Measurements from ENCODE around the gene KCNE3.
A peak's percentile ranks its signal among the peaks of the same experiment; 100 is the strongest.

Gene KCNE3

DNA sequence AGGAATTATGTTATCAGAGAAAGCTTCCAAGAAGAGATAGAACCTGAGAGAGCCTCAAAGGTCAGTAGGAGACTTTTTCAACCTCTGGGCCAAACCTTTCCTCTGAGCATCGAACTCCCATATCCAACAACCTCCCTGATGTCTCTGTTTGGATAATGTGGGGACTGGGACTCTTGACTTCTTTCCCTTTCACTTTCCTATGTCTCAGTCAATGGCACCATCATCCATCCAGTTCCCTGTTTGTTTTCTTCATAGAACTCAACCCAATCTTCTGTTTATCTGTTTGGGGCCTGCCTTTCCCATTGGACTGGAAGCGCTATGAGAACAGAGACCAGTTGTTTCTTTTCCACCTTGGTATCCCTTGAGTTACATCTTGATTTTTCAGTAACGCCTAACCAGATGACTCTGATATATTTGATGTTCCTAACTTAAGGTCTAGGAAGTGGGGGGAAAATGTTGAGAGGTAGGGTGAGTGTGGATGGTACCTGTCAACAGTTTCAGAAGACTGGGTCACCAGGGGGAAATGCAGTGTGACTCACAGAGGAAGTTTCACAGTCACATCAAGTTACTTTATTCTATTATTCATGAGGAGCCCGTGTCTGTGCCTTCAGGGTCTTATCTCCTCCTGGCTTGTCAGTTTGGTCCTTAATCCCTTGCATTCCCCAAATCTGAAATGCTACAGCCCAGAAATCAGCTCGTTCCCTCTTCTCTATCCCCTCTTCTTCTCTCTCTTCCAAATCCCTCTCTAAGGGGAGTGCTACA is 4.5 kb upstream of the KCNE3 start:
- DNase-seq (ENCODE audit: low spot score): no peak

GRCh38 chr11:74471037-74471436 is 3.7 kb upstream of the KCNE3 start:
- no peak for DNase-seq (ENCODE audit: low spot score)

GRCh38 chr11:74470526-74470925 is 3.2 kb upstream of the KCNE3 start:
- no peak for DNase-seq (ENCODE audit: low spot score)

DNA sequence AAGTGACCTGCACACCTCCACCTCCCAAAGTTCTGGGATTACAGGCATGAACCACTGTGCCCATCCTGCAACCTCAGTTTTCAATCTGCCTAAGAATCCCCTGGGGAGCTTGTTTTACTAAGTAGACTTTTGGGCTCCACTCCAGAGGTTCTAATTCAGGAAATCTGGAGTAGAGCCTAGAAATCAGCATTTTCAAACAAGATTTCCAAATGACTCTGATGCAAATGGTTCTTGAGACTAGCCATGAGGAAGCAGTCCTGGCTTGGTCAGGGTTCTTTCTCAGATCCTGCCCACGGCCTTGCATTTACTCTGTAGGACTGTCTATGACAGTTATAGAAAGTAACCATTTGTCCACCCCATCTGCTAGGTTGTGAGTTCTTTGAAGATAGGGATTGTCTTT is 1.6 kb upstream of the KCNE3 start:
- DNase-seq (ENCODE audit: low spot score): no peak

DNA sequence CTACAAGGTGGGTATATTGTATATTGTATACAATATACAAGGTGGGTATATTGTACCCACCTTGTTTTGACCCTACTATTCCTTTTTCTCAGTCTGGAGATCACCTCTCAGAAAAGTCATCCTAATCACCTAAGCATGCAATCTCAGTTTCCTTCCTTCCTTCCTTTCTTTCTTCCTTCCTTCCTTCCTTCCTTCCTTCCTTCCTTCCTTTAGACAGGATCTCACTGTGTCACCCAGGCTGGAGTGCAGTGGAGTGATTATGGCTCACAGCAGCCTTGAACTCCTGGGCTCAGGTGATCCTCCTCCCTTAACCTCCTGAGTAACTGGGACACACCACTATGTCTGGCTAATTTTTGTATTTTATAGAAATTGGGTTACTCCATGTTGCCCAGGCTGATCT is 1.2 kb upstream of the KCNE3 start:
- no peak for DNase-seq (ENCODE audit: low spot score)

- DNase-seq (ENCODE audit: low spot score): no peak
These were observed 709 bp upstream of the KCNE3 start for GRCh38 chr11:74468058-74468457.

- no peak for DNase-seq (ENCODE audit: low spot score)
These were observed 2.0 kb downstream of the KCNE3 start for GRCh38 chr11:74465291-74465708.

- DNase-seq (ENCODE audit: low spot score): no peak
These were observed 2.6 kb downstream of the KCNE3 start for GRCh38 chr11:74464746-74465145.

- DNase-seq (ENCODE audit: low spot score): no peak
These were observed 4.1 kb downstream of the KCNE3 start for GRCh38 chr11:74463216-74463615.

DNA sequence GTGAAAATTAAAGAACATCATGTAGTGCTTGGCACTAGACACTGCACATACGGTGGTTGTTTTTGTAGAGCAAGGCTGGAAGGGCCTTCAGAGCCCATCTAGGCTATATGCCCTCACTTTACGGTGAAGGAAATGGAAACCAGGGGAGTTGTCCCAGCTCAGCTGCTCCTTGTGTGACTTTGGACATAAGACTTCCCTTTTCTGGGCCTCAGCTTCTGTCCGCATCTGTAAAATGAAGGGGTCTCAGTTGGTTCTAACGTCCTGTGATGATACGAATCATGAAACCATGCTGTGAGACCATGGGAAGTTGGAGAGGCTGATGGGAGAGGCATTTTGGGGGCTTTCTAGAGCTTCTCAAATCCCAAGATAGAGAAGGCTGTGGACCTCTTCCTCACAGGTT is 4.7 kb downstream of the KCNE3 start:
- DNase-seq (ENCODE audit: low spot score): no peak

DNA sequence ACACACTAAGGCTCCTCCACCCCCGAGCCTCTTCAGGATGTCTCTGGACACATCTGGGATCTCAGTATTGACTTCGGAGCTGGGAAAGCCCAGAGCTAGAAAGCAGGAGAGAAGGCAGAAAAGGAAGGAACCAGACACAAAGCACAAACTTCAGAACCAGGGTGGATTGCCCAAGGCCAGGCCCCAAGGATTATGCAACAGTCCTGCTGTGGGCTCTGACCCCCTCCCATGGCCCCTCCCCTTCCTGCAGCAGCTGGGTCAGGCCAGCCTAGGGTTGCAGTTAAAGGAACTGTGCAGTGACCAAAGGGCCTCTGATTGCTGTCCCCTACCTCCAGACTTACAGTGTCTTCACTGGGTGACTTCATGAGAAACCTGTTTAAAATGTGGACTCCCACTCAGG is 5.3 kb downstream of the KCNE3 start:
- peak; percentile 87 for DNase-seq (ENCODE audit: low spot score)

DNA sequence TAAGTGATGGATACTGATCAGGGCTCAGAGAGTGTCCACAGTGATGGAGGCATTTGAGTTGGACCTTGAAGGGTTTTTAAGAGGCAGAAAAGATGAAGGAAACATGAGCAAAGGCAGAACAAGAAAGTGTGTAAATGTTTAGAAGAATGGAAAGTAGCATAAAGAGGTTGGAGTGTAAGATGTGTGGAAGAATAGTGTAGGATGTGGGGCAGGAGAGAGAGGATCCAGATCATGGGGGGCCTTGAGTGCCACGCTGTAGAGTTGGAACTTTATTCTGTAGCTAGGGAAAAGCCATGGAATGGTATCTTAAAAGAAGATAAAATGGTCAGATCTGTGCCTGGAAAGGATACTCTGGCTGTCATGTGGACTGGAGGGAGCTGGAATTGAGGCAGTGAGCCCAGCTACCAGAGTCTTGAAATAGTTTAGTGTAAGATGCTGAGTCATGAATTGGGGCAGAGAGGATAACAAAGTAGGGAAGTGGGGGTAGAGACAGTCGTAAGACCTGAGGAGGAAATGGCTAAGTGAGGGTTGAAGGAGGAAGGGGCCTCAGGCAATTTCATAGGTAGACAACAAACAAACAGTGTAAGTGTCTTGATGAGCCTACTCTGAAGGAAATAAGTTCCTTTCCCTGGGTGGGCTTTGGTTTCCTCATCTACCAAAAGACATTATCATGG is 6.7 kb downstream of the KCNE3 start:
- no peak for DNase-seq (ENCODE audit: low spot score)

DNA sequence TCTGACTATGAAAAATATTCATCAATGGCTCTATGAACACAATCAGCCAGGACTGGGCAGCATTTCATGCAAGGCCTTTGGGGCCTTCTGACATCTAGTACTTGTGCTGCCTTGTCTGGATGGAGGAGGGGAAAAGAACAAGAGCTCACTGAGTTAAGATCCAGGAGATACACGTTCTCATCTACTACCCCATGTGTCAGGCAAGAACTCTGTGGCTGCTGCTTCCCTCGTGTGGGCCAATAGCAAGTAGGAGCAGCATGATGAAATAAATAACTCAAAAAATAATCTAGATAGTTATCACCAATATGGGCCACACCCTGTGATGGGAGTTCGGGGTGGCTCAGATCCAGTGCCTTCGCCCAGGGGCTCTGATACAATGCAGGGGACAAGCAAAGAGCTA is 7.3 kb downstream of the KCNE3 start:
- no peak for DNase-seq (ENCODE audit: low spot score)

DNA sequence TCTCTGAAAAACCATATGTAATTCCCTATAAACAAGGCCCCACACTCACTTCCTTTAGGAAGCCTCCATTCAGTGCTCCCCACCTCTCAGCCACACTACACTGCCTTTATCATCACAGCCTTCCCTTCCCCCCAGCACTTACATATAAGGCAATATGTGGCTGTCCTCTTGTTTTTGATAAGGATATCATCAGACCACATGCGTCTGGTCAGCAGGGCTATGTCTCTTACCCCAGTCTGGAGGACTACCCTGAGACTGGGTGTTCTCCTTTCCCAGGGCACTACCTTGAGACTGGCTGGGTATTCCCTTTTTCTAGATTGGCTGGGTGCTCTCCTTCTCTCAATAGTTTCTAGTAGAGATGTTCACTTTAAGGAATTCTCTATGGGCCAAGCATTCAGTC is 7.8 kb downstream of the KCNE3 start:
- no peak for DNase-seq (ENCODE audit: low spot score)

GRCh38 chr11:74457356-74457755 is 10.0 kb downstream of the KCNE3 start:
- no peak for DNase-seq (ENCODE audit: low spot score)

DNA sequence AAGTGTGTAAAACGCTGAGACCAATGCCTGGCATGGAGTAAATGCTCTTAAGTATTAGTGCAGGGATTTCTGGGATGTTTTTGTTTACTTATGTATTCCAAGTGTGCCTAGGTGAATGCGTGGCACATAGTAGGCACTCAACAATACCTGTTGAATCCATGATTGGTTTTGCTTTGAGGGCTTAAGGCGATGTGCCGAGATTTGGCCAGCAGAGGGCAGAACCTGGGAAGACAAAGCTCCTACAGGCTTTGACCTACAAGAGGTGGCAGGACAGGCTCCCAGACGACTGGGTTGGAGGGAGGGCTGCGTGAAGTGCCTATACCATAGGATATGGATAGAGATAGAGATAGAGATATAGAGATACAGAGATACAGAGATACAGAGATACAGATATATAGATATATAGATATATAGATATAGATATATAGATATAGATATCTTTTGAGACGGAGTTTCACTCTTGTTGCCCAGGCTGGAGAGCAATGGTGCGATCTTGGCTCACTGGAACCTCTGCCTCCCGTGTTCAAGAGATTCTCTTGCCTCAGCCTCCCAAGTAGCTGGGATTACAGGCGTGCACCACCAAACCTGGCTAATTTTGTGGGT is 13.9 kb downstream of the KCNE3 start:
- DNase-seq (ENCODE audit: low spot score): peak; percentile 55

DNA sequence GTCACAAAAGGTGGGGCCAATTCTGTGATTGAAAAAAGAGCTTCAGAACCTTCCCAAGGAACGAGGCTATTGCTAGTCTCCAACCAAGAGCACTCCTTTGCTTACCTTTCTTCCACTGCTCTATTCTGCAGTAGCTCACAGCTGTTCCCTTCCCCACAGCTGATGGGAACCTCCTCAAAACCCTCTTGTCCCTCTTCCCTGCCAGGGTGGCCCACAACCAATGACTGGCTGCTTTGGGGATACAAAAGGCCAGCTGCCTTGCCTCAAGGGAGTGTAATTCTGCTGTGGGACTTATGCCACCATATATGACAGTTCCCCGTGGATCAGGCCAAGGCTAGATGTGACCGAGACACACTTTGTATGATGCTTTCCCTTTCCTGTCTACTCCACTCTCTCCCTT is 15.0 kb downstream of the KCNE3 start:
- no peak for DNase-seq (ENCODE audit: low spot score)

DNA sequence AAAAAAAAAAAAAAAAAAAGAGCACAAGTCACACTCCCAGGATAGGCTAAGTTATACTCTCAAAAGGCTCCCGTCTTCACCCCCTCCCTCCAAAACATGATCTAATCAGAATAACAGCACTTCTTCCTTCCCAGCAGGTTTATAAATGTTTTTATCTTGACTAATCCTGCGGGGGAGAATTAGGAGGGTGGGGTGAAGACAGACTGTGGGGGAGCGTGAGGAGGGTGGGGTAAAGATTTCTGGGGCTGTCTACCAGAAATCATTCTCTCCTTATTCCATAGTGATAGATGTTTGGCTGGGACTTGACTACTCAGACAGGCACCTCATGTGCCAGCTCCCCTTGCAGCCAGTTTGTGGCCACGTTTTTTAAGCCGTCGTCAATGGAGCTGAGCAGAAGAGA is 17.0 kb downstream of the KCNE3 start:
- DNase-seq (ENCODE audit: low spot score): no peak

DNA sequence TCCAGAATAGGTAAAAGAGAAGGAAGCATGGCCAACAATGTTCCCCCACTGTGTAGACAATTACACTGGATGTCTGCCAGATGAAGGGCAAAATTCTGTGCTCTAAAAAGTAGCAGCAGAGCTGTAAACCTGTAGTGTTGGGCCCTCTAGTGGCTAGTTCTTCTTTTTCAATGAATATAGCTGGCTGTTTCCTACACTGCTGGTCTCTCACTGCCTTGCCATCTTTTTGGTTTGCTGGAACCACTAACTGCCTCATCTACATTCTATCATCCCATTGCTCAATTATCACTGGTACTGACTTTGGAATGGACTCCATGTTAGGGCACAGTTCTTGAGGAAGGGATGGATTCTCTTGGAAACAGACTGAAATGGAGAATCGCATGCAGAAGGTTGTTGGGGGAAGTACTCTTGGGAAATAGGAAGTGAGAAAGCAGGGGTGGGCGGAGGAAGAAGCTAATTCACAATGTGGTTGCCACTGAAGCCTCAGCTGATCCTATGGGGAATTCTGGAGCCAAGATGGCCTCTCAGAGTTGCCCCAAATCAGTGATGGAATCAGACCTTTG is 17.9 kb downstream of the KCNE3 start:
- DNase-seq (ENCODE audit: low spot score): no peak

DNA sequence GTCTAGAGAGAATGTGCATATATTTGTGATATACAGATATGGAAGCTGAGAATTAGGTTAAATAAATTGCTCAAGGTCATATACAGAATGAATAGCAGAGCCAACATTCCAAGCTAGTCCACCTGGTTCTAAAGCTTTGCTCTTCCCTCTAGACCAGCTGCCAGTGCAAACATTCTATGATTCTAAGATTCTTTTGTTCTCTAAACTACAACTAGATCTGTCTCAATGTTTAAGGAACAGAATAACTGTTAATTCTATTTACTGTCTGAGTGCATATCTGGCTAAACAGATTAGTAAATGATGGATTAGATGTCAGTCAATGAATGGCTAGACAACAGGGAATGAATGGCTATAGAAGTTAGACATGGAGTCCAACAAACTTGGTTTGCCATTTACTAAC is 19.6 kb downstream of the KCNE3 start:
- no peak for DNase-seq (ENCODE audit: low spot score)

DNA sequence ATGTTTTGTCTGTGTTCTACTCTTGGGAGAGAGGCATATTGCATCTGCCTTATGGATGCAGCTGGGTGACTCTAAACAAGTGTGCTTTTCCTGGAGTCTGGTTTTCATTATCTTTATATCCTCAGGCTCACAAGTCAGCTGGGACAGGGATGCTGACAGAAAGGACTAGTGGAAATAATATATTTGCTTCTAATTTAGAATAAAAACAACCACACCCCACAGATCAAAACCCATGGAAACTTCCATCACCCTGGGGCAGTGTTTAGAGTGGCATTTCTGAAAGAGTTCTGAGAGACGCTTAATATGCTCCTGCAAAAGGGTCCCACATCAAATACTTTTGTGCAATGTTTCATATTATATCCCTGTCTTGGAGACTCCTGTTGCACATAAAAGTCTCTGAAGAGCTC is 20.8 kb downstream of the KCNE3 start:
- no peak for DNase-seq (ENCODE audit: low spot score)

GRCh38 chr11:74444173-74444826 is 23.0 kb downstream of the KCNE3 start:
- DNase-seq (ENCODE audit: low spot score): no peak
